ENCODE results near the gene SLC17A1.
A peak's percentile ranks its signal among the peaks of the same experiment; 100 is the strongest.

Gene SLC17A1

GRCh38 chr6:25764611-25765010, 67.2 kb downstream of the SLC17A1 start:
- TF ChIP-seq MYC (IDR thresholded peaks at IDR 0.05; ENCODE audit: low read depth, low read length) = no peak
- no peak for TF ChIP-seq MAX (IDR thresholded peaks at IDR 0.05; ENCODE audit: low read depth, low read length)
- TF ChIP-seq CTCF (IDR thresholded peaks at IDR 0.05; ENCODE audit: low read depth, low read length) = no peak
- TF ChIP-seq POLR2A (IDR thresholded peaks at IDR 0.05; ENCODE audit: extremely low read depth, insufficient read length) = no peak
- H3K4me3 ChIP-seq (ENCODE audit: low read depth, low read length) = no peak overlapping the region
- no peak for DNase-seq (ENCODE audit: low read depth)

GRCh38 chr6:25757936-25758642, 73.8 kb downstream of the SLC17A1 start:
- TF ChIP-seq CTCF (IDR thresholded peaks at IDR 0.05; ENCODE audit: low read depth, low read length) = no peak
- TF ChIP-seq MYC (IDR thresholded peaks at IDR 0.05; ENCODE audit: low read depth, low read length) = no peak
- TF ChIP-seq POLR2A (IDR thresholded peaks at IDR 0.05; ENCODE audit: extremely low read depth, insufficient read length) = no peak
- no peak for TF ChIP-seq MAX (IDR thresholded peaks at IDR 0.05; ENCODE audit: low read depth, low read length)
- DNase-seq (ENCODE audit: low read depth) = no peak
- H3K4me3 ChIP-seq (ENCODE audit: low read depth, low read length) = no peak overlapping the region

- TF ChIP-seq MAX (IDR thresholded peaks at IDR 0.05; ENCODE audit: low read depth, low read length) (0 out of 2 replicates have a peak, but pooled peaks have one; percentile 8), CTCF (IDR thresholded peaks at IDR 0.05; ENCODE audit: low read depth, low read length) (no peak), POLR2A (IDR thresholded peaks at IDR 0.05; ENCODE audit: extremely low read depth, insufficient read length) (no peak), MYC (IDR thresholded peaks at IDR 0.05; ENCODE audit: low read depth, low read length) (no peak)
- peak; percentile 38 for DNase-seq (ENCODE audit: low read depth)
- H3K4me3 ChIP-seq (ENCODE audit: low read depth, low read length) = no peak overlapping the region
Observed at GRCh38 chr6:25756382-25757363, 75.2 kb downstream of the SLC17A1 start.

GRCh38 chr6:25755483-25755882, 76.4 kb downstream of the SLC17A1 start:
- DNase-seq (ENCODE audit: low read depth) = no peak
- no peak for TF ChIP-seq POLR2A (IDR thresholded peaks at IDR 0.05; ENCODE audit: extremely low read depth, insufficient read length)
- TF ChIP-seq MAX (IDR thresholded peaks at IDR 0.05; ENCODE audit: low read depth, low read length) = no peak
- no peak for TF ChIP-seq CTCF (IDR thresholded peaks at IDR 0.05; ENCODE audit: low read depth, low read length)
- no peak for TF ChIP-seq MYC (IDR thresholded peaks at IDR 0.05; ENCODE audit: low read depth, low read length)
- H3K4me3 ChIP-seq (ENCODE audit: low read depth, low read length) = no peak overlapping the region

- DNase-seq (ENCODE audit: low read depth) = no peak
- no peak within 1 kb of the TSS for H3K4me3 ChIP-seq (ENCODE audit: low read depth, low read length)
- no peak for TF ChIP-seq CTCF (IDR thresholded peaks at IDR 0.05; ENCODE audit: low read depth, low read length)
- TF ChIP-seq MYC (IDR thresholded peaks at IDR 0.05; ENCODE audit: low read depth, low read length) = no peak
- TF ChIP-seq POLR2A (IDR thresholded peaks at IDR 0.05; ENCODE audit: extremely low read depth, insufficient read length) = no peak
- TF ChIP-seq MAX (IDR thresholded peaks at IDR 0.05; ENCODE audit: low read depth, low read length) = no peak
Observed at GRCh38 chr6:25754535-25754934, 77.3 kb downstream of the SLC17A1 start, which contains the start of gene SLC17A4. TSS of gene SLC17A4 (plus strand) at chr6:25754742. CDS start at chr6:25761963, 7,221 bp downstream.
